Thyroid gland (tissue), 4 donors: ENCODE measurements around the gene HOXA3. TPM values are rescaled to one million over a fixed set of nuclear protein-coding genes. Genes with fewer than 3 reads are reported as not detected.

Experiments used
- DNase-seq, 2 donors: peaks; one replicate each; pipeline ENCODE4 v3.0.0-alpha.2; 2019
- H3K27ac ChIP-seq, 3 donors: fragments of 200-600 bp; sonication (generic); 1 replicate in 2 of 3; 2 replicates in 1 of 3; pipeline ENCODE4 v1.5.1; 2016 to 2019; ENCODE audit warnings: mild to moderate bottlenecking in 1 of 3, moderate library complexity in 1 of 3
- H3K27me3 ChIP-seq: fragments of 200-600 bp; sonication (generic); one replicate; pipeline ENCODE4 v1.5.1; 2019
- H3K36me3 ChIP-seq, 2 donors: fragments of 200-600 bp; sonication (generic); one replicate each; pipeline ENCODE4 v1.5.1; 2016 to 2019
- H3K4me1 ChIP-seq, 2 donors: fragments of 200-600 bp; sonication (generic); one replicate each; pipeline ENCODE4 v1.5.1; 2017 to 2019
- H3K4me3 ChIP-seq, 3 donors: fragments of 200-600 bp; sonication (generic); replicated peaks in 1 of 3; 1 replicate in 2 of 3; 2 replicates in 1 of 3; pipeline ENCODE4 v1.5.1; 2016; ENCODE audit warnings: mild to moderate bottlenecking in 1 of 3
- H3K9me3 ChIP-seq: fragments of 200-600 bp; sonication (generic); one replicate; pipeline ENCODE4 v1.5.1; 2017
- POLR2A ChIP-seq, 2 donors: fragments of 450-650 bp; IDR thresholded peaks; one replicate each; pipeline ENCODE4 v1.6.1; 2017; ENCODE audit warnings: antibody characterized with exemption in 2 of 2, mild to moderate bottlenecking in 2 of 2, moderate library complexity in 1 of 2
- WGBS, 2 donors: methylation state at CpG; one replicate each; pipeline ENCODE4 v1.1.5; 2017; 5-methylcytosine and 5-hydroxymethylcytosine counted together
- intact Hi-C: fragments of 100-400 bp; cut with DNase I; formaldehyde crosslinking; loops from one replicate; pipeline ENCODE4 v1.15.1; 2023
- total RNA-seq, 4 donors: library from RNA; depleted of rRNA; stranded (reverse); fragments of >200 nt; gene quantifications; one replicate each; pipeline ENCODE4 v1.2.3, GENCODE V29; 2016
- TF ChIP-seq, protein P1 (sequence below), 6 experiments: fragments of 200-600 bp in 3 of 6; fragments of 450-650 bp in 3 of 6; sonication (generic) in 3 of 6; IDR thresholded peaks; one replicate each; pipeline ENCODE4 v1.5.1; 2016 to 2019; ENCODE audit warnings: antibody characterized with exemption in 6 of 6, mild to moderate bottlenecking in 2 of 6, inconsistent platforms in 1 of 6, moderate library complexity in 1 of 6

HOXA3 gene
- total RNA-seq, 4 donors from 2014 or later: 0.94 to 6.1 (median 1.9) TPM

DNA sequence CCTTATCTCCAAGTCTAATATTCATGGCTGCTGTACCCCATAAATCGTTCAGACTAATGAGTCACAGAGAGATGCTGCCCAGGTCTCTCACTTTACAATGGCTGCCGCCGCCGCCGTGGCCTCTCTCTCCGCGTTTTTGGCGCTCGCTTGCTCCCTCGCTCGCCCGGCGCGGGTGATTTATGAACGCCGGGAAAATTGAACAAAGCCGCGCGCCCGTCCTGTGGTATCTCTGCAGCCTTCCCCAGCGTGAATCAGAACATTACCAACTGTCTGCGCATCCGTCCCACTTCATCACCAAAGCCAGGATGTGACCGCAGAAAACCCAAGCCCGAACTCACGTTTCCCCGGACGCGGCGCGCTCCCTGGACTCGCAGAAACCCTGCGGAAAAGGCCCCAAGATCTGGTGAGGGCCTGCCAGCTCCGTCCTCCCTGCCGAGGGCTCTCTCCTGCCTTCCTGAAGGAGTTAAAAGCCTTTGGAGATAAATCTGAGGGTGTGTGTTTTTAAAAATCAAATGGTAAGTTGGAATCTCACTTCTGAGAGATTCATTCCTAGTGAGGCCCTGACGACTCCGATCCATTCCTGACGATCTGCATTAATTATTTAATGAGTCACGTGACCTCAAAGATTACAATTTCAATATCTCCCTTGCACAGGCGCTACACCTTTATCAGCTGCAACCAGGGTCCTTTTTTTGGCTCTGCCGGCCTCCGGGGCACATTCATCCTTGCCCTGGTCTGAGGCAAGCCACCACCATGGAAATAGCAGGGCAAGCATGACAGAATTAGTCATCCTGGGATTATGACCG, 28.1 kb downstream of the HOXA3 start:
- H3K4me3 ChIP-seq: no peak overlapping the region
- H3K27ac ChIP-seq: peak overlapping the region in 2 of 3 donors; percentile 50 to 53
- TF ChIP-seq POLR2A (IDR thresholded peaks at IDR 0.05): no peak
- TF ChIP-seq, protein P1, sequence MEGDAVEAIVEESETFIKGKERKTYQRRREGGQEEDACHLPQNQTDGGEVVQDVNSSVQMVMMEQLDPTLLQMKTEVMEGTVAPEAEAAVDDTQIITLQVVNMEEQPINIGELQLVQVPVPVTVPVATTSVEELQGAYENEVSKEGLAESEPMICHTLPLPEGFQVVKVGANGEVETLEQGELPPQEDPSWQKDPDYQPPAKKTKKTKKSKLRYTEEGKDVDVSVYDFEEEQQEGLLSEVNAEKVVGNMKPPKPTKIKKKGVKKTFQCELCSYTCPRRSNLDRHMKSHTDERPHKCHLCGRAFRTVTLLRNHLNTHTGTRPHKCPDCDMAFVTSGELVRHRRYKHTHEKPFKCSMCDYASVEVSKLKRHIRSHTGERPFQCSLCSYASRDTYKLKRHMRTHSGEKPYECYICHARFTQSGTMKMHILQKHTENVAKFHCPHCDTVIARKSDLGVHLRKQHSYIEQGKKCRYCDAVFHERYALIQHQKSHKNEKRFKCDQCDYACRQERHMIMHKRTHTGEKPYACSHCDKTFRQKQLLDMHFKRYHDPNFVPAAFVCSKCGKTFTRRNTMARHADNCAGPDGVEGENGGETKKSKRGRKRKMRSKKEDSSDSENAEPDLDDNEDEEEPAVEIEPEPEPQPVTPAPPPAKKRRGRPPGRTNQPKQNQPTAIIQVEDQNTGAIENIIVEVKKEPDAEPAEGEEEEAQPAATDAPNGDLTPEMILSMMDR (IDR thresholded peaks at IDR 0.05): no peak
- DNase-seq: no peak
- H3K36me3 ChIP-seq: no peaks in the 10 kb centered on the region
- no peaks in the 10 kb centered on the region for H3K4me1 ChIP-seq
- peaks cover 10% of the 10 kb centered on the region for H3K27me3 ChIP-seq
- 30 to 46% methylated on average over 42 to 43 of the region's 43 CpGs for WGBS, 2 donors
- H3K9me3 ChIP-seq: no peaks in the 10 kb centered on the region
- intact Hi-C loops: no loop called here

DNA sequence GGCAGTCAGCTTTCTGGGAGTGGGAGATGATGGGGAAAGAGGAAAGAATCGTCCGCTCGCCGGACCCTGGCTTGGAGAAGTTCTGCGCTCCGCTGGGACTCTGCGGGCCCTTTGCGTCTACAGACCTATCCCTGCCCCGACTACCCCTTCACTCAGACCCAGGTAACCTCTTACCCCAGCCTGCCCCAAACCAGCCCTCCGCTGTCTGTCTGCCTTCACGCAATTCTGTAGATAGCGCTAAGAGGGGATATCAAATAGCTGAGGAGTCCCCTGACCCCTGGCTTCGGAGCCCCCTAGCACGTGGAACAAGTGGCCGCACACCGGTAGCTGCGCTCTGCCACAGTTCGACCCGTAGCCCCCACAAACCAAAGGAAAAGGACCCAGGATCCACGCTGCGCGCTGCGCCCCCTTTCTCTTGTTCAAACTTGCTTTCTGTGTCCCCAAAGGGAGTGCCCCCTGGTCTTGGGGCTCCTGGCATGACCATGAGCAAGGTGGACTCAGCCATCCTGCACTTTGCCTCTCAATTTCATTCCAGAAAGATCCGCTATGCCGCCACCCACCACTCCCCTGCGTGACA, 28.8 kb downstream of the HOXA3 start:
- no peaks in the 10 kb centered on the region for H3K36me3 ChIP-seq
- no peak for TF ChIP-seq POLR2A (IDR thresholded peaks at IDR 0.05)
- TF ChIP-seq, protein P1 (IDR thresholded peaks at IDR 0.05): no peak
- H3K4me3 ChIP-seq: no peak overlapping the region
- H3K9me3 ChIP-seq: no peaks in the 10 kb centered on the region
- H3K27ac ChIP-seq: peak overlapping the region in 2 of 3 donors; percentile 50 to 53
- no peak for DNase-seq
- peaks cover 3% of the 10 kb centered on the region for H3K27me3 ChIP-seq
- WGBS, 2 donors: 29 to 49% methylated on average over 19 to 22 of the region's 26 CpGs
- no peaks in the 10 kb centered on the region for H3K4me1 ChIP-seq
- intact Hi-C loops: no loop called here

- 16 to 23% methylated on average over 8 to 13 of the region's 14 CpGs for whole genome bisulfite sequencing, 2 donors
- DNase-seq: no peak
- Histone ChIP-seq H3K9me3 (no peaks in the 10 kb centered on the region), H3K36me3 (no peaks in the 10 kb centered on the region), H3K27ac (peak overlapping the region in 2 of 3 donors; percentile 53), H3K4me3 (no peak overlapping the region), H3K27me3 (no peaks in the 10 kb centered on the region), H3K4me1 (no peaks in the 10 kb centered on the region)
- intact Hi-C loops: no loop called here
- no peak for TF ChIP-seq POLR2A (IDR thresholded peaks at IDR 0.05)
- TF ChIP-seq, protein P1 (IDR thresholded peaks at IDR 0.05): no peak
Observed at GRCh38 chr7:27123007-27123476, 29.3 kb downstream of the HOXA3 start.

DNA sequence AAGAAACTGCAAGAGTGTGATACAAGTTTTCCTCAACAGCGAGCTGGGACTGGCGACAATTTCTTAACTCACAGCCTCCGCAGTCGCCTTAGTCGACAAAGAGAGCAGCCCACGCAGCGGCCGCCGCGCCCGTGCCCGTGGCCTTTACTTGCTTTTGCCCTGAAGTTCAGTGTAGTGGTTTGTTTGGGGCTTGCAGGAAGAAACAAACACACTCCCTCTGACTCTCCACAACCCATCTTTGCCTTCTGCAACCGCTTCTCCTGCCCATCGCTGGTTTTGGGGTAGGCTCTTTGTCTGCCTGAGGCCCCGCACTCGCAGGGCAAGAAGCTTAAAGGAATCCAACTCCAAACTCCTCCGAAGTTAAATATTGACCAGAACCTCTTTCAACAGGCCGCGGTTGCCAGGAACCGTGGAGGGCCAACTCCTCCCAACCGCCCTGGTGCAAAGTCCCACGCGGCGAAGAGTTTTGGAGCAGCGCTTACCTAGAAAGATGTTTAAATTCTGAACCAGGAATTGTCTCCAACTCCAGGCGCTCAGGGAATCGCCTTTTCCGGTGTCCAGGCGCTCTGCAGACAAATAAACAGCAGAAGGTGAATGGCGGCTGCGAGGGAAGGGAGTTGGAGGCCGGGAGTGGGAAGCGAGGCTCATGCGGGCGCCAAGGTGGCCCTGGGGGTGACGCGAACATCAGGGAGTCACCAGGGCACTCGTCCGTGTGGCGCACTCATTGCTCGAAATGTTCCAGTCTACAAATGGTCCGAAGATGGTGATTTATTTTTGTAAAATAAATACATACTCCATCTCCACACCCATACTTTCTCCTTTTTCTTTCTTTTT, 30.1 kb downstream of the HOXA3 start:
- peaks cover 6% of the 10 kb centered on the region for H3K27me3 ChIP-seq
- DNase-seq: no peak
- H3K36me3 ChIP-seq: no peaks in the 10 kb centered on the region
- TF ChIP-seq, protein P1 (IDR thresholded peaks at IDR 0.05): no peak
- TF ChIP-seq POLR2A (IDR thresholded peaks at IDR 0.05): no peak
- peak overlapping the region in 2 of 3 donors; percentile 42 to 53 for H3K27ac ChIP-seq
- intact Hi-C loops: no loop called here
- peaks cover 0 to 4% of the 10 kb centered on the region in 2 donors for H3K4me1 ChIP-seq
- 22 to 28% methylated on average over 32 to 42 of the region's 42 CpGs for WGBS, 2 donors
- no peaks in the 10 kb centered on the region for H3K9me3 ChIP-seq
- H3K4me3 ChIP-seq: no peak overlapping the region
